Right hindlimb (tissue), 1 donor: ENCODE results near the gene GPR137C.

Experiments
- DNase-seq: peaks from one replicate; pipeline ENCODE4 v3.0.0-alpha.2; 2018

The GPR137C gene

DNA sequence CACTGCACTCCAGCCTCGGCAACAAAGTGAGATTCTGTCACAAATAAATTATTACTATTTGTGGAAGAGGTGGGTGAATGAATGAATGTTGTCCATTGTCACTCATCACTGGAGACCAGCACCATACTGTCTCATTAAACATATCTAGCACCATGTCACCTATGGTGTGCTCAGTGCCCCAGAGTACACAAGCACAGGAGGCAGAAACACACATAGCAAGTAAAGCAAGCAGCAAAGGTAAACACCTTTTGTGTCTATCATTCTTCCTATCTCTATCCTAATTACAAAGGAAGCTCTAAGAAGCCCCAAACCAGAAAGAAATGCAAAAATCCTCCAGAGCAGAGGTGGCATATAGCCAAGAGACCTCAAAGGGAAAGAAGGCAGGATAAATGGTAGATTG is 133.5 kb downstream of the GPR137C start:
- DNase-seq = no peak
